HEK293 (cell line): ENCODE results near the gene PLEKHA6.

Experiments used
- CTCF ChIP-seq: fragments of 450-650 bp; formaldehyde crosslinking; IDR thresholded peaks from 2 replicates; pipeline ENCODE4 v1.5.1; 2016; ENCODE audit warnings: missing biosample characterization, missing genetic modification characterization
- KLF17 ChIP-seq: fragments of 450-650 bp; formaldehyde crosslinking; IDR thresholded peaks from 2 replicates; pipeline ENCODE4 v1.5.1; 2016; ENCODE audit warnings: missing biosample characterization, missing genetic modification characterization
- RBAK ChIP-seq: fragments of 450-650 bp; formaldehyde crosslinking; IDR thresholded peaks from 2 replicates; pipeline ENCODE4 v1.5.1; 2016; ENCODE audit warnings: missing biosample characterization, missing genetic modification characterization
- SALL2 ChIP-seq: fragments of 450-650 bp; formaldehyde crosslinking; IDR thresholded peaks from 2 replicates; pipeline ENCODE4 v1.5.0; 2017; ENCODE audit warnings: missing biosample characterization, mild to moderate bottlenecking, missing genetic modification characterization, borderline replicate concordance
- ZBTB17 ChIP-seq: fragments of 450-650 bp; formaldehyde crosslinking; IDR thresholded peaks from 2 replicates; pipeline ENCODE4 v1.5.1; 2016; ENCODE audit warnings: missing biosample characterization, missing genetic modification characterization
- ZBTB26 ChIP-seq: fragments of 450-650 bp; formaldehyde crosslinking; optimal IDR thresholded peaks from 2 replicates; pipeline ENCODE3; 2016; ENCODE audit warnings: missing biosample characterization, mild to moderate bottlenecking, missing genetic modification characterization
- ZNF133 ChIP-seq: fragments of 450-650 bp; formaldehyde crosslinking; IDR thresholded peaks from 2 replicates; pipeline ENCODE4 v1.5.1; 2016; ENCODE audit warnings: missing biosample characterization, missing genetic modification characterization
- ZNF214 ChIP-seq: fragments of 450-650 bp; formaldehyde crosslinking; IDR thresholded peaks from 2 replicates; pipeline ENCODE4 v1.5.1; 2017; ENCODE audit warnings: missing biosample characterization, mild to moderate bottlenecking, missing genetic modification characterization, borderline replicate concordance
- ZNF302 ChIP-seq: fragments of 450-650 bp; formaldehyde crosslinking; IDR thresholded peaks from 2 replicates; pipeline ENCODE4 v1.5.1; 2016; ENCODE audit warnings: missing biosample characterization, missing genetic modification characterization, low read depth
- ZNF398 ChIP-seq: fragments of 450-650 bp; formaldehyde crosslinking; IDR thresholded peaks from 2 replicates; pipeline ENCODE4 v1.5.1; 2017; ENCODE audit warnings: missing biosample characterization, missing genetic modification characterization
- ZNF544 ChIP-seq: fragments of 450-650 bp; formaldehyde crosslinking; IDR thresholded peaks from 2 replicates; pipeline ENCODE4 v1.5.0; 2017; ENCODE audit warnings: missing biosample characterization, missing genetic modification characterization

- TF ChIP-seq KLF17 (tag by site-specific recombination) (no peak), CTCF (tag by site-specific recombination) (no peak), ZNF214 (tag by site-specific recombination) (no peak), ZNF133 (tag by site-specific recombination) (no peak), SALL2 (tag by site-specific recombination) (no peak), RBAK (no peak), ZNF544 (no peak), ZBTB26 (tag by site-specific recombination) (no peak), ZBTB17 (tag by site-specific recombination) (no peak), ZNF398 (no peak), ZNF302 (tag by site-specific recombination) (no peak)
Observed at GRCh38 chr1:204292740-204293139, 67.0 kb downstream of the PLEKHA6 start.
